ENCODE results near the gene DUSP6. TPM values are rescaled to one million over a fixed set of nuclear protein-coding genes. Genes with fewer than 3 reads are reported as not detected.

DUSP6 gene
- total and polyA plus RNA-seq, 2 of the 8 experiments (the other 6 are each of a cell fraction or from before 2014, with no cell fraction given), result 99.3 to 179 TPM

DNA sequence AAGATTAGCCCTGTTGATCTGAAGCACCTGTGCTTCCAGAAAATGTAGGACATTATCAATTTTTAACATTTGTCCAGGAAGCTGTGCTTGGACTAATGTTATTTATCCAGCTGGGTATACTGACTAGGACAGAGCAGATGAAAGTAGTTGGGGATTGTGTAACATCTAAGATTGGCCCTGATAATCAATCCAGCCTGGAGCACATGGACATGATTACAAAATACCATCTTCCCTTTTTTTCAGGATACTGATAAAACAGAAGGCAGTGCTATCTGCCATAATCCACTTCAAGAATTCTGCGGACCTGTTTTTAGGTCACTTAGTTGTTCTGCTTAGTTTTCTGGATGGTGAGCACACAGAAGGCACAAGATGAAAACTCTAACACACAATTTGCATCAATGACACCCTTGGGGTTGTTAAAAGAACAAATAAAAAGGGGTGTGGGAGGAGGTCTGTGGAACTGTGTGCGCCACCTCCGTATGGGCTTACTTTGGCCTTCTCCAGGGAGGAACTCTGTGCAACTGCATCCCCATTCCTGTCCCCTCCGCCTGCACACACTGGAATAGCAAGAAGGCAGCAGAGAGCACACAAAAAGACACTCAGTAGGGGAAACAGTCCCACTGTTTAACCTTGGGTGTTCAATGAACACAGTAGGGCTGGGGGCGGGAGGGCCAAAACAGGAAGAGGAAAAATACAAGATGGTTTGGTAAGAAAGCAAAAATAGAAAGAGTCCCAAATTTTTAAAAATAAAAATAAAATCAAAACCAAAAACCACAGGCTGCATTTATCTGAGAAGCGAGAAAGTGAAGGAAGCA, 31.1 kb upstream of the DUSP6 start:
- no peaks in the 10 kb centered on the region for H3K23me2 ChIP-seq (ENCODE audit: low read depth, low read length)
- CTCF ChIA-PET (ENCODE audit: partially characterized antibody), result no interaction called here
- no peak overlapping the region for H3K56ac ChIP-seq (replicated peaks; ENCODE audit: insufficient read length, low read depth, low read length)
- H3K9me3 ChIP-seq (ENCODE audit: insufficient read depth in 2 of 2, low read depth in 1 of 2, low read length in 1 of 2), result no peaks in the 10 kb centered on the region
- 78% methylated on average over 6 of the region's 6 CpGs; no CpG with 5 or more reads in 1 of the 2 experiments for WGBS, 2 experiments (ENCODE audit: extremely low coverage in 1 of 2, insufficient coverage in 1 of 2, insufficient read length in 1 of 2, insufficient replicate concordance in 2 of 2, low coverage in 1 of 2, low lambda C conversion rate in 2 of 2, missing lambda C conversion rate in 1 of 2)
- no peak overlapping the region for H2BK12ac ChIP-seq (ENCODE audit: low read depth, low read length)
- H3K14ac ChIP-seq (ENCODE audit: insufficient read length), result no peak overlapping the region
- H2AK5ac ChIP-seq (ENCODE audit: low read depth, low read length), result no peak overlapping the region
- no peaks in the 10 kb centered on the region for H3K79me2 ChIP-seq (ENCODE audit: control insufficient read depth in 1 of 2, insufficient read depth in 2 of 2, low read length in 2 of 2)
- no peak overlapping the region for H2BK15ac ChIP-seq (ENCODE audit: low read length)
- H3K9ac ChIP-seq (replicated peaks in 1 of 4; ENCODE audit: extremely low read depth in 1 of 4, low read depth in 3 of 4, low read length in 3 of 4), result no peak overlapping the region
- H3K18ac ChIP-seq (ENCODE audit: extremely low read depth, low read length), result peak overlapping the region; percentile 17; the same call in 1 of the 2 replicates
- H3K27me3 ChIP-seq (replicated peaks in 1 of 4; ENCODE audit: control insufficient read depth in 3 of 4, extremely low read depth in 1 of 4, insufficient read depth in 3 of 4, low read length in 3 of 4), result no peaks in the 10 kb centered on the region
- POLR2A ChIA-PET (ENCODE audit: partially characterized antibody), result interaction anchor here (0.8 to 5.2 kb wide), 3 partner anchors 10 to 31 kb away, joined by 3 to 29 read pairs (median 6); partner anchors contain the start of gene DUSP6
- H3K23ac ChIP-seq (ENCODE audit: insufficient read length), result no peak overlapping the region
- H3K4ac ChIP-seq (replicated peaks; ENCODE audit: insufficient read length, low read depth, low read length), result no peak overlapping the region
- no peak overlapping the region for H2BK120ac ChIP-seq (replicated peaks; ENCODE audit: low read depth, low read length)
- no peaks in the 10 kb centered on the region for H3K79me1 ChIP-seq (ENCODE audit: low read depth, low read length)
- no peak overlapping the region for H4K8ac ChIP-seq (ENCODE audit: extremely low read depth, insufficient read depth, low read length)
- no peak overlapping the region for H2BK20ac ChIP-seq (ENCODE audit: low read length)
- peaks cover 2 to 18% (median 10%) of the 10 kb centered on the region in 4 experiments; a peak in 6 of 7 replicates for H3K4me1 ChIP-seq (replicated peaks in 1 of 4; ENCODE audit: control insufficient read depth in 3 of 4, insufficient read depth in 4 of 4, low read length in 3 of 4)
- no peak for FAIRE-seq
- no peak overlapping the region for H3K27ac ChIP-seq (ENCODE audit: low read depth, low read length)
- no peak overlapping the region for H4K91ac ChIP-seq (replicated peaks; ENCODE audit: insufficient read length, low read length)
- no peak overlapping the region; a peak in 1 of 4 replicates for H3K4me2 ChIP-seq (ENCODE audit: insufficient read depth in 1 of 2, low read depth in 2 of 2, low read length in 2 of 2)
- H4K5ac ChIP-seq (ENCODE audit: insufficient read length, low read depth, low read length), result no peak overlapping the region
- DNase-seq (ENCODE audit: low read depth in 1 of 2, low spot score in 2 of 2), result no peak
- H4K20me1 ChIP-seq (replicated peaks in 1 of 2; ENCODE audit: control insufficient read depth in 1 of 2, insufficient read depth in 2 of 2, low read length in 2 of 2), result no peaks in the 10 kb centered on the region
- no peak overlapping the region for H2BK5ac ChIP-seq (ENCODE audit: low read depth, low read length)
- H2AFZ ChIP-seq (ENCODE audit: low read length), result peak overlapping the region; percentile 74; the same call in 1 of the 2 replicates
- H3K4me3 ChIP-seq (ENCODE audit: extremely low read depth in 1 of 4, insufficient read depth in 2 of 4, low read depth in 3 of 4, low read length in 4 of 4), result no peak overlapping the region
- no peaks in the 10 kb centered on the region for H3K36me3 ChIP-seq (ENCODE audit: control insufficient read depth in 2 of 4, insufficient read depth in 4 of 4, low read length in 3 of 4)
- TF ChIP-seq RXRA (IDR thresholded peaks at IDR 0.05; ENCODE audit: insufficient read depth, low read depth, low read length) (no peak), NRF1 (IDR thresholded peaks at IDR 0.05; ENCODE audit: low read depth, low read length) (no peak), SP1 (IDR thresholded peaks at IDR 0.05; ENCODE audit: low read depth, low read length) (no peak), TAF7 (optimal IDR thresholded peaks at IDR 0.05; ENCODE audit: borderline replicate concordance, low read depth, low read length) (no peak), JUN (IDR thresholded peaks at IDR 0.05; ENCODE audit: low read depth, low read length) (no peak), MAFK (IDR thresholded peaks at IDR 0.05; ENCODE audit: low read depth, low read length) (no peak)
- TF ChIP-seq, protein P1, sequence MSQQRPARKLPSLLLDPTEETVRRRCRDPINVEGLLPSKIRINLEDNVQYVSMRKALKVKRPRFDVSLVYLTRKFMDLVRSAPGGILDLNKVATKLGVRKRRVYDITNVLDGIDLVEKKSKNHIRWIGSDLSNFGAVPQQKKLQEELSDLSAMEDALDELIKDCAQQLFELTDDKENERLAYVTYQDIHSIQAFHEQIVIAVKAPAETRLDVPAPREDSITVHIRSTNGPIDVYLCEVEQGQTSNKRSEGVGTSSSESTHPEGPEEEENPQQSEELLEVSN (IDR thresholded peaks at IDR 0.05), result no peak
